ENCODE measurements around the gene EOMES.

The EOMES gene

DNA sequence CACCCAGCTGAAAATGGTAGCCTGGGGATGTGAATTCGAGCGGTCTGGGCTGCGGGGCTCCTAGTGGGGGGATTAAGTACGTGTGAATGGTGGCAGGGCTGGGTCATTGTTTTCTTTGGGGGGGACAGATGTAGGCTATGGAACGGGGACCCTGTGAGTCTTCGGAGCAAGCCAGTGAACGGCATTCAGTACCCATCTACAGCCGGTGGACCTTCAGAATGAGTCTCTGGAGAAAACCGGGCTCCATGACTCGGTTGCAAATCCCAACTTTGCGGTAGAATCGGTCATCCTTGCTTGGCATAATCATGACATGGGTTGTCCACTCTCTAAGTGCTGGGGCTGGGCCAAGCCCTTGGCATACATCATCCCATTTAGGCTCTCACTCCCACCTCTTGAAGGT lies 7.2 kb upstream of the EOMES start:
- TF ChIP-seq CTCF (IDR thresholded peaks at IDR 0.05; ENCODE audit: control insufficient read depth, insufficient read depth, low read depth, low read length, missing control alignments) = no peak
- no peak overlapping the region for H3K4me3 ChIP-seq (ENCODE audit: control insufficient read depth, low read depth, low read length)
- no peak for DNase-seq (ENCODE audit: low read depth)

DNA sequence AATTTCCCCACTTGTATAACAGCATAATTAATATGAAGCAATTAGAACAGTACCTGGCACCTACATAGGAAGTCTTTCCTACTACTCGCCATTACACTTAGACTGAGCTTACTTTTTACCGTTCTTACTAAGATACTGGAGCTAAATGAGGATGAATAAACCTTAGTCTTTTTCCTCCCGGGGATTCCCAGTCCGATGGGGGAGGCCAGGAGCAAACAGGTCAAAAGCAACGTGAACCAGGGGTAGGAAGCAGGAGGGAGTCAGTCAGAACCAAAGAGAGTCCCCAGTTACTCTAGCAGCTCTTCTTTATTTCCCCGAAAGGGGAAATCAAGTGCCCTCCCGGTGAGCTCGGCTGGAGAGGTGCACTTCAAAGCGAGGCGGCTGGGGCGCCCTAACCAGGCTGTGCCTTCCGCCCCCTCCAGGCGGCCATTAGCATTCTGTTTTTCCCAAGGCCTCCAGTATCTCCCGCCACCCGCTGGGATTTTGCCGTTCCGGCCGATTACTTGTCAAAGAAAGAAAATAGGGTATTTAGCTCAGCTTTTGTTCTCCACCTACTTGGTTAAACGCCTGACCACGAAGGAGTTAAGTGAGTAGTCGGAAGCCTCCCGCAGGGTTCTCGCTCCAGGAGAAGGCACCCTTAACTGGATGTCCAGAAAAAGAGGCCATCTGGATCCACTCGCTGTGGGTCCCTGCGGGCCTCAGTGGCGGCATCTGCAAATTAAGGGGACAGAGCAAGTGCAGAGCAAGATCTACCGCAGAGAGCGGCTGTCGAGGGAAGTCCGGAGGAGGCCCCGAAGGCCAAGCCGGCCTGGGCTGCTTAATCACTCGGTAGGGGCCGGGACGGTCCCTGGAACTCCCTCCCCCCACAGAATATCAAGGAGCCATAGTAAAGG lies 6.3 kb upstream of the EOMES start:
- H3K4me3 ChIP-seq (ENCODE audit: control insufficient read depth, low read depth, low read length) = no peak overlapping the region
- peak; percentile 9 for TF ChIP-seq CTCF (IDR thresholded peaks at IDR 0.05; ENCODE audit: control insufficient read depth, insufficient read depth, low read depth, low read length, missing control alignments)
- DNase-seq (ENCODE audit: low read depth) = no peak

DNA sequence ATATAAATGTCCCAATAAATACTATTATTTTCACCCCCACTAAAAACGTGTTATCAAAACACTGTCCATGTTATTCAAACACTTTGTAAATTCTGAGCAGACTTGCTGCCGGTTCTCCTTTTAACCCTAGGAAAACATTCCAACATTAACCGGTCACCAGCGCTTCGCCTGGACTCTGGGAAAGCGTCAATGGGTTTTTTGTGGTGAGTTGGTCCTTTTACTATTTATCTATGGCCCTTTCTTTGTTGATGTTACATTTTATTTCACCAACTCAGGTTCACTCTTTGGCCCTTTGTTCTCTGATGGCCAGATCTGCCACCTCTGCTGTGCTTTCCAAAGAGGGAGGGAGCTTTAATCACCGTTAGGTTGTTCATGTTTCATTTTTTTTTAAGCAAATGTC lies 4.1 kb upstream of the EOMES start:
- H3K4me3 ChIP-seq (ENCODE audit: control insufficient read depth, low read depth, low read length) = no peak overlapping the region
- no peak for DNase-seq (ENCODE audit: low read depth)
- no peak for TF ChIP-seq CTCF (IDR thresholded peaks at IDR 0.05; ENCODE audit: control insufficient read depth, insufficient read depth, low read depth, low read length, missing control alignments)

DNA sequence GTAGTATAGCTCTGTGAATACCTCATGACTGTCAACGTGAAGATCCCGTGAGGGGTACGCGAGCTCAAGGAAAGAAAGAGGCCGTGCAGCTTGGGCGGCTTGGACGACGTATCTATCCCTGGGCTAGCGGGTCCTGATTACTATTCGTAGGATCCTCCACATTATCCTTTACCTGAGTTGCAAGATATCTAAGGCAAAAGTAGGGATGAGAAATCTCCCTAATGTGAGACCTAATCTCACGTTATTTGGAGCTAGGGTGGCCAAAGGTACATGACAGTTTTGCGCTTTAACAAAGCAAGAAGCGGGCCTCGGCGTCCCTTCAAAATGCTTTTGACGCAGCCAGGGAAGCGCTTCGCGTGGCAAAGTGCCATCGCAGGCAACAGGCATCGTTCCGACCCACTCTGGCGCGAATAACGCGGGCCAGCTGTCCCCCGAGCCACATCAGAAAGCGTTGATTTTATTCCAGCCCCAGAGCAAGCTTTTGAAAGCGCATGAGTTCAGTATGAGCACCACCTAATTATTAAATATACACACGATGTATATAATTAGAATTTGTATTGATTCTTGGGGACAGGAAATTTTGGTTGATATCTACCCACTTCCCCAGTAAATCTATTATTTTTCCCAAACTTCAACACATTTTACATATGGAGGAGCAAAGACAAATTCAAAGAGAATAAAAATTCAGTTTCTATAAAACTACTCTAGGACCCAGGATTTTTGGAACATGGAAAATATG lies 2.5 kb upstream of the EOMES start:
- TF ChIP-seq CTCF (IDR thresholded peaks at IDR 0.05; ENCODE audit: control insufficient read depth, insufficient read depth, low read depth, low read length, missing control alignments) = no peak
- H3K4me3 ChIP-seq (ENCODE audit: control insufficient read depth, low read depth, low read length) = no peak overlapping the region

GRCh38 chr3:27723815-27724458 lies 1.8 kb upstream of the EOMES start:
- no peak overlapping the region for H3K4me3 ChIP-seq (ENCODE audit: control insufficient read depth, low read depth, low read length)
- DNase-seq (ENCODE audit: low read depth) = no peak
- TF ChIP-seq CTCF (IDR thresholded peaks at IDR 0.05; ENCODE audit: control insufficient read depth, insufficient read depth, low read depth, low read length, missing control alignments) = no peak

More for the DNA sequence above, 2.5 kb upstream of the EOMES start:
- DNase-seq (ENCODE audit: low read depth) = no peak

DNA sequence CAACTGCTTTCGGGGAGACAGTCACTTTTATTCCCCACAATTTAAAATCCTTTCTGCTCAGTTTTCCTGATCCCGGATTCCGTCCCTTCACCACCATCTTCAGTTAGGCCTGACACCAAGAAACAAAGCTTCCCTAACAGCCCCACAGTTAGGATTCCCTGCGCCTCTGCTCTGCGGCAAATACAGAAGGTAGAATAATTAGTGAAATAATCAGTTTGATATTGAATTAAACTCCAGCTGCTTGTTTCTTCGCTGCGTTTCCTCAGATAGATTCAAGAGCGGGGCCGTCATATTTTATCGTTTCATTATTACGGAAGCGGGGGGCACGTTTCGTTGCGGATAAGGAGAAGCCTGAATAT lies 1.3 kb upstream of the EOMES start:
- no peak for TF ChIP-seq CTCF (IDR thresholded peaks at IDR 0.05; ENCODE audit: control insufficient read depth, insufficient read depth, low read depth, low read length, missing control alignments)
- H3K4me3 ChIP-seq (ENCODE audit: control insufficient read depth, low read depth, low read length) = no peak overlapping the region

More for the DNA sequence above, 1.3 kb upstream of the EOMES start:
- DNase-seq (ENCODE audit: low read depth) = no peak

Data from AG09309 (cell line).